NOMO-1 treated with DMSO at 0.1 percent for 48 hours (cell line): ENCODE data around the gene SP4.

Experiments used
- DNase-seq: peaks from one replicate; lab custom pipeline; 2025; ENCODE audit not compliant: unreplicated experiment; lab: John Stamatoyannopoulos, UW

SP4 gene

DNA sequence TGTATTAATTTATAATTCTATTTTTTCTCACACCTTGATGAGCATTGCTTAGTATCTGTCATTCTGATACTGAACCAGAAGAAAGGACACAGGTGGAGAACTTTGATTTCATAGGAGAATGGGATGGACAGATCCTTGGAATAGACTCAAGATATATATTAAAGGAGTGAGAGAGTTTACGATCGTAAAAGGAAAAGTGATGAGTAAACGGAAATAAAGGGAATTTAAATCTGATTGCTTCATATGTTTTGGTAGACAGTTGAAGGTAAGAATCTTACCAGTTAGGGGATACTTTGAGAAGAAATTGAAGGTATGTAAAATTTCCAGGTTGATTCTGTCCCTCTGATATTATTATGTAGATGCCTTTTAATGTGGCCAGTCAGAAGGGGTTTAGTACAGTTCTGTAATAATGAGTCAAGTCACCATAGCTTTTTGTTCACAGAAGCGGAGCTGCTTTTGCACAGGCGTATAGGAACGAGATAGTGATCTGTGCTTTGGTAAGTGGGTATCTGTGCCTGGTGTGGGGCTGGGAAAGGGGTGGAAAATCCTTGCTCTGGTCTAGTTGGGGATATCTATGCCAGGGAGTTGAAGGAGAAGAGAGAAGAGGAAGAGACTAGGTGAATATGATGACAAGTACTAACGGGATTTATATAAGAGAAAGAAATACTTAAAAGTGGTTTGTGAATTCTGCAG is 15.4 kb downstream of the SP4 start:
- DNase-seq, result no peak

DNA sequence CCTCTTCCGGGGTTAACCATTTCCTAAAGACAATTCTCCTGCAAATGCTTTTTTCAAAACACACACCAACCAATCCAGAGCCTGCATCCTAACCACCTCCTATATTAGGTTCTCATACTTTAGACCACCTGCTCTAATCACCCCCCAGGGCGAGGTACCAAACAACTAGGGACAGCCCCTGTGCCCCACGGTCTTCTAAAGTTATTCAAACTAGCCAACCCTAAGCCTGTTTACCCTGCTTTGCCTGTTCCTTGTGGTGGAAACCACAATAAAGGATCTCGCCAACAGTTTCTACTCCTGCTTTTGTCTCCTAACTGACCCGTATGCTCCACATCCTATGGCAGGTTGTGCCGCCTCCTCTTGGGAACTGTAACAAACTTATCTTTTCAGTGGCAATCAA is 21.1 kb downstream of the SP4 start:
- no peak for DNase-seq

DNA sequence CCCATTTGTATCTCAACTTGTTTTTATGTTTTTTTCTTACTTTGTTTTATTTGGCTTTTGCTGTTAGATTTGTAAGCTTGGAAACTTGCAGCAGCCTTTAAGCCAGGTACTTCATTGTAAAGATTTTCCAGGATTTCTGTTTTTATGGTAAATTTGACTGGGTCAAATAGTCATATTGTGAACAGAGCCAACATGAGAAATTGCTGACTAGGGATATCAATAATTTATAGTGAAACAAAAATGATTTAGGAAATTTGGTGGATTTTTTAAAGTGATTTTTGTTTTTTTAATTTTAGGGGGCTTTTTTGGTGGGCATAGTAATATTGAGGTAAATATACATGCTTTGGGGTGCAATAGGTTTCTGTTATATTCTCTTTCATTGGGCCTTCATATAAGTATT is 22.2 kb downstream of the SP4 start:
- DNase-seq, result no peak

DNA sequence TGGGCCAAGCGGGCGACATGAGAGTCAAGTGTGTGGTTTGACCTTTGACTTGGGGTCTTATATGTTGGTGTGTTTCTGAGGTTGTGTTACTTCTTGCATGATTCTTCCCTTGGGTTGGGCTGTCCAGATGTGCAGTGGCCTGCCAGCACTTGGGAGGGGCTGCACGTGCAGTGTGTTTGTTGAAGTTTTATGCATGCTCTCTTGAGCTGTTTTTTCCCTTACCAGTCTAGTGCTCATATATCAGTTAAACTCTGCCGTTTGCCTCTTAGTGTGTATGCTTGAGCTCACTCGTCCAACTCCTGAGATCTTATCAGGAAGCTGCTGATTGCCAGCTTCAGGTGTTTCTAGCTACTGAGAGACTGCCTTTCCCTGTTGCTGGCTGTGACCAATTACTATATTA is 23.1 kb downstream of the SP4 start:
- DNase-seq, result no peak

DNA sequence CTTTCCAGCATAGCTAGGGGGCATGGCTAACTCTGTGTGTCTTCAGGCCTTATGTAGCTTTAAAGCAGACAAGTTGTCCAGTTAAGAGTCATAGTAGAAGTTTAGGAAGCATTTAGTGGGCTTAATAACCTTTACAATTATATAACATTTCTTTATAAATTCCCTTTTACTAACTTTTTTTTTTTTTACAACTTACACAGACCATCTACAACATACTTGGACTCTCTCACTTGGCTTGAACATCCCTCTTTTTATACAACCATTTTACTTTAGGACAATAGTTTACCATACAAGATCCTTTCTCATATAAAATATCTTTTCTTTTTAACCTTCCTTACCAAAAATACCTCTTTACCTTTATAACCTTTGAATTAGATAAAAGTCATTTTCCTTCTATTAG is 26.3 kb downstream of the SP4 start:
- DNase-seq, result no peak

DNA sequence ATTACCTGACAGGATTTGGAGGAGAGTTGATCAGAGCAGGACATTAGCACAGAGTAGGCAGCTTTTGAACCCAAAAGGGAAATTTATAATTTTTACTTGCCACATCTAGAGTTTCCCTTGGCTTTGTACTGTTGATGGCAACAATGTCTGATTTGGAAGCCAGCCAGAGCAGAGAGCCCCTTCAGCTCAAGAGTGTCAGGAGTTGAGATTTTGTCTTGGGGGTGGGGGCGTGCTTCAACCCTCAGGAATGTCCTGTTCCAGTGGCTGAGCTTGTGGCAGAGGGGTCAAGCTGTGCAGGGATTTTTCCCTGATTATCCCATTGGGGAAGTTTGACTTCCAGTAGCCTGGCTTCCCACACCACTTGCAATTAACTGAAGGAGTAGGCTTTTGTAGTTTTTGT is 27.0 kb downstream of the SP4 start:
- DNase-seq, result no peak

DNA sequence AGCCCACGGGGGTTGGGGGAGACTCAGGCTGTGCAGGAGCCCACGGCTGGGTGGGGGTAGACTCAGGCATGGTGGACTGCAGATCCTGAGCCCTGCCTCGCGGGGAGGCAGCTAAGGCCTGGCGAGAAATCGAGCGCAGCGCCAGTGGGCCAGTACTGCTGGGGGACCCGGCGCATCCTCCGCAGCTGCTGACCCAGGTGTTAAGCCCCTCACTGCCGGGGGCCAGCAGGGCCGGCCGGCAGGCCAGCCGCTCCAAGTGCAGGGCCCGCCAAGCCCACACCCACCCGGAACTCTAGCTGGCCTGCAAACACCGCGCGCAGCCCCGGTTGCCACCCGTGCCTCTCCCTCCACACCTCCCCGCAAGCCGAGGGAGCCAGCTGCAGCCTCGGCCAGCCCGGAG is 33.4 kb downstream of the SP4 start:
- no peak for DNase-seq

DNA sequence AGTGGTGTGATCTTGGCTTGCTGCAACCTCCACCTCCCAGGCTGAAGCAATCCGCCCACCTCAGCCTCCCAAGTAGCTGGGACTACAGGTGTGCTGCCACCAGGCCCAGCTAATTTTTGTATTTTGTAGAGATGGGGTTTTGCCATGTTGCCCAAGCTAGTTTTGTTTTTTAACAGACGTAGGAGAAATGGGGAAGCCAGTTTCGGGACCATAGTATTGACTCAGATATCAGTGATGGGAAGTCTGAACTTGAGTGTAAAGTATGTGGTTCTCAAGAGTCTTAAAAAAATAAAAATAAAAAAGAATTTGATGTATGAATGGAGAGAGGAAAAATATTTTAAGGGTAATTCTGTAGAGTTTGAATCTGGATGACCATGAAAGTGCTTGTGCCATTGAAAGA is 34.2 kb downstream of the SP4 start:
- peak; percentile 4 for DNase-seq

DNA sequence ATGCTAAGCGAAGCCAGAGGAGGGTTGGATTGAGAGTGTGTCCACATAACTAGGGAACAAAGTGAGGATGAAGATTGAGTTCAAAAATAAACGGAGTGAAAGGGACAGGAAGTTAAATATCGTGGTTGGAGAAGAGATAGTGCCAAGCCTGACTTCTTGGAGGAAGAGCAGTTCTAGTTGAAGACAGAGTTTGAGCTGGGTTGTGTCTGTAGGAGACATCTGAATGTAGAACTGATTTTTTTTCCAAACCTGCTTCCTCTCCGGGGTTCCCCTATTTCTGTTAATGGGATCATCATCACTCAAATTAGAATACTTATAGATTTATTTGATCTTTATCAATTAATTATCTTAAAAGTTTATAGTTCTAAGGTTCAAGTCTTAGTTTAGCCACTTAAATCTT is 35.6 kb downstream of the SP4 start:
- DNase-seq, result no peak

DNA sequence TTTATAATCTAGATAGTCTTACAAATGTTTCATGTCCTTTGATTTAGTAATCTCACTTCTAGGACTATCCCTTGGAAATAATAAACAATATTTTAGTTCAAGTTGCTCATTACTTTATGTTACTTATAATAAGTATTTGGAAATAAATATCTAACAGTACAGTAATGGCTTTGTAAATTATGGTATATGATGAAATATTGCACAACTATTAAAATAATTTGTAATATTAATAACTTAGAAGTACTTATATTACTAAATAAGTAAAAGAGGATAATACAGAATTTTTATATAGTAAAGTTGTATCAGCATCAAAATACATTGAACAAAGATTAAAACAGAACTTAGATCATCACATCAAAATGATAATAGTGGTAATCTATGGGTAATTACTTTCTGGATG is 41.1 kb downstream of the SP4 start:
- no peak for DNase-seq

DNA sequence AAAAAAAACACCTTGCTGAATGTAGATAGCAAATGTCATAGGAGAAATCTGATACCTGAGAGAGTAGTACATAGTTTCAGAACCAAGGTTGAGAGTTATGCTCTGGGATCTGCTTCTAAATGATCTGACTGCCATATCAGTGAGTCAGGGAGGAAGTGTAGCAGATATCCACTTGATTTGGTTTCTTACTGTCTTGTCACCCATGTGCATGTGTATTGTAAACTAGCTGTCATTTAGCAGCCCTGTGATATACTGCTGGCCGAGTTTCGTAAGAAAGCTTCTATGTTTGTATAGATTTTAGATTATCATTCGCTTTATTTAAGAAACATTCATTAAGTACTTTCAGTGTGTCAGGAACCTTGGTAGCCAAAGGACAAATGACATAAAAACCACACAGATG is 42.0 kb downstream of the SP4 start:
- DNase-seq, result no peak

DNA sequence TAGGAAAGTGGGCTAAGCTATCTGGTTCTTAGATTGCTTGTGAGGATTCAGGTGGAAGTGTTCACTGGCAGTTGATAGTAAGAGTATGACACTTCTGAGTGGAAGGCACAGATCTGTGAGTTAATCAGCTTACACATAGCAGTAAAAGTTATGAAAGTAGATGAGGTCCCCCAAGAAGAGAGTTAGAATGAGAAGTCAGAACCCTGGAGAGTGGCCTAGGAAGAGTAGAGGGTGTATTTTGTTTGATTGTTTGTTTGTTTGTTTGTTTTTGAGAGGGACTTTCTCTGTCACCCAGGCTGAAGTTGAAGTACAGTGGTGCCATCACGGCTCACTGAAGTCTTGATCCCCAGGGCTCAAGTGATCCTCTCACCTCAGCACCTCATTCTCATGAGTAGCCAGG is 44.1 kb downstream of the SP4 start:
- no peak for DNase-seq

DNA sequence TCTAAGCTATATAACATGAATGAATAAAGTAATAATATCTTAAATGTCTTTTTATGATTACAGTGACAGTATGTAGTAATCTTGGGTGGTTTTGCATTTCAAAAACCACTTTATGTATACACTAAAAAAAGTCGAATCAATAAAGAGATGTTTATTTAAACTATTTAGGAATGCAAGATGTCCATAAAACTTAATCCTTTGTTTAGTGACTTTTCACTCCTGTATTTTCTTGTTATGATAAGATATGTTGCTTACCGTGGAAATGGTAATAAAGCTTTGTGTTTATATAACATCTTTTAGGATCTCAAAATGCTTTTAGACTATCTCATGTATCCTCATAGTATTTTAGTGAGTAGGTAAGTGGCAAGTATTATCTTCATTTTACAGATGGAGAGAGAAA is 48.5 kb downstream of the SP4 start:
- DNase-seq, result no peak

DNA sequence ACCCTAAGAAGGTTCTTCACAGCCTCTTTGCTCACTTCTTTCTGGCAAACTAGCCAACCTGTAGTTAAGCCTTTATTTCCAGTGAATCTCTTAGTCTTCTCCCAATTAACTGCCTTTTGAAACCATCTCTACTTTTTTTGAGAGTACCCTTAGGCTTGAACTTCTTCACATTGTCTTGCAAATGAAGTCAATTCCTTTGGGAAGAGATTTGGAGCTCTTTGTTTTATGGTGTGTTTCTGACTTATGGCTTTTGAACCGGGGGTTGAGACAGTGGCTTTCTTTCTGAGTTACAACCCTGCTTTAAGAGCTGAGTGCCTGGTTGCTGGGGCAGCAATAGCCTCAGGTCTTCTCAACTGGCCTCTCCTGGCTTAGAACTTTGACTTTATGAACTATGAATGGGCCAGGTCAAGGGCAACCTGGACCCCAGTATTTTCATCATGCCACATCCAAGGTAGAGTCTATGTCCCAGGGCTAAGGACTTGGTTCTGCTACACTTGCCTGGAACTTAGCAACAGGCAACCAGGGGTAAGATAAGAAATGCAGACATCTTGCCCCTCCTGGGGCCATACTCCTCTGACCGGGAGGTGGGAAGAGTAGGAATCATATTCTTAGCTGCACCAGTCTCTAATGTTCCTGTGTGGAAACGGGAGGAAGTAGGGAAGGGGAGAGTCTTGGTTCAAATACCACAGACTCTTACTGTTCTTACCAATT is 53.0 kb downstream of the SP4 start:
- no peak for DNase-seq

DNA sequence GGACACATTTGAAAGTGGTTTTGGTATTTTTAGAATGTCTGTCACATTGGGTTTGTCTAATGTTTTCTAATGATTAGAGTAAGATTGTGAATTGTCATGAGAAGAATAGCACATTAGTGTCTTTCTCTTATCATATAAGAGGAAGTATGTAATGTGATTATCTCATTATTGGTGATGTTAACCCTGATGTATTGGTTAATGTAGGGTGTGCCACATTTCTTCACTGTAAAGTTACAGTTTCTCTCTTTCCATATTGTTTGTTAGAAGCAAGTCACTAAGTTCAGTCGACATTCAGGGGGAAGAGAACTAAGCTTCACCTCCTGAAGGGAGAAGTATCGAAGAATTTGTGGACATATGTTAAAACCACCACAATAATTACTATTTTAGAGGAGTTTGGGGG is 58.6 kb downstream of the SP4 start:
- no peak for DNase-seq

DNA sequence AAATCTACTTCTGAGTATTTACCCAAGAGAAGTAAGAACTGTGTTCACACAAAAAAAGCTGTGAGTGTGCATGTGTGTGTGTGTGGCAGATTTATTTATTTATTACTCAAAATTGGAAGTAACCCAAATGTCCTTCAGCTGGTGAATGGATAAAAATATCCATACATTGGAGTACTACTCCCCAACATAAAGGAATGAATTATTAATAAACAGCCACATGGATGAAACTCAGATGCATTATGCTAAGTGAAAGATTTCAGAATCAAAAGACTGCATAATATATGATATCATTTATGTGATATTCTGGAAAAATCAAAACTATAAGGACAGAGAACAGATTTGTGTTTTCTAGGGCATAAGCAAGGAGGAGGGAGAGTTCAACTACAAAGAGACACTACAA is 67.8 kb downstream of the SP4 start:
- DNase-seq, result no peak

DNA sequence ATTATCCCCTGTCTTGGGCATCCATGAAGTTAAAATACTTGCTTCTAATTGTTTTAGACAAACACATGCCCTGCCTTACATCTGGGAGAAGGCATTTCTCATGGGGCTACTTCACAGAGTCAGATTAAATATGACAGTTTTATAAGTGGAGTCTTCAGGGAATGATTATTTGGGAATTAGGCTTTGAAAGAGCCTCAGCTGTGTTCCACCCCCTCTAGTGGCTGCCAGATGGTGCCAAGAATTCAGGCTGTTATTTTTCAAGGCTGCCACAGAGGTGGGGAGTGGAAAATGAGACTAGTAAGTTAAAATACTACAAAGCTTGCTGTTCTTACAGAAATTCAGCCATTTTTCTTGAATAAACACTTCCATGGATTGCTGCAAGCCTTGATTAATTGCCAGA is 69.2 kb downstream of the SP4 start:
- no peak for DNase-seq

DNA sequence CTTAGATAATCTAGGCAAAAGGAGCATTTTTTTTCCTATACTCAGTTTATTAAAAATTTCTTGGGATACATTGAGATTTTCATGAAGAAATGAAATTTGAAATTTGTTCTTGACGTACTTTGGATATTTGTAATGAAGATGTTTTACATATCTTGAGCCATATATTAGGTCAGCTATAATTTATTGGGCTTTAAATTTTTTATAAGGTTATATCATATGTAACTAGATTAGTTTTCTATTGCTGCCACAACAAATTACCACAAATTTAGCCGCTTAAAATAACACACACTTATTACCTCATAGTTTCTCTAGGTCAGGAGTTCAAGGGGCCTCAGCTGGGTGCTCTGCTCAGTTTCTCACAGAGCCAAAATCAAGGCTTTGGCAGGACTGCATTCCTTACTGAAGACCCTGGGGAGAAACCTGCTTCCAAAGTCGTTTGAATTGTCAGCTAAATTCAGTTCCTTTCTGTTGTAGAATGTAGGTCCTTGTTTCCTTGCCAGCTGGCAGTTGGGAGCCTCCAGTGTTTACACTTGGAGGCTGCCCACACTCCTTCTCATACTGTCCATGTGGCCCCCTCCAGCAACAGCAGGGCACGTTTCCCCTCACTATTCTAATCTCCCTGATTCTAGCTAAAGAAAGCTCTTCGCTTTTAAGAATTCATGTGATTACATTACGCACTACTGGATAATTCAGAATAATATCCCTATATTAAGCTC is 72.4 kb downstream of the SP4 start:
- DNase-seq, result no peak

DNA sequence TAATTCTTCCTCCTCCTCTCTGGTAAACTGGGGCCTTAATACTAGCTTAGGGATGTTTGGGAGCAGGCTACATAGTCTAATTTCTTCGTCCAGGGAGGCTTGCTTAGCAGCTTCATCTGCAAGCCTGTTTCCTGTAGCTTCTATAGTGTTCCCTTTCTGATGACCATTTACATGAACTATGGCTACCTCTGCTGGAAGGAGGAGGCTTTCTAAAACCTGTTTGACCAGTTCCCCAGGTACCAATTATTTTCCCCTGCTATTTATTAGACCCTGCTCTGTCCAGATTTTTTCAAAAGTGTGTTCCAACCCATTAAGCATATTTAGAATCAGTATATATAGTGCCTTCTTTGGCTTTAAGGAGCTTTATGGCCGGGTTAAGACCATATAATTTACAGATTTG is 76.1 kb downstream of the SP4 start:
- DNase-seq, result no peak

DNA sequence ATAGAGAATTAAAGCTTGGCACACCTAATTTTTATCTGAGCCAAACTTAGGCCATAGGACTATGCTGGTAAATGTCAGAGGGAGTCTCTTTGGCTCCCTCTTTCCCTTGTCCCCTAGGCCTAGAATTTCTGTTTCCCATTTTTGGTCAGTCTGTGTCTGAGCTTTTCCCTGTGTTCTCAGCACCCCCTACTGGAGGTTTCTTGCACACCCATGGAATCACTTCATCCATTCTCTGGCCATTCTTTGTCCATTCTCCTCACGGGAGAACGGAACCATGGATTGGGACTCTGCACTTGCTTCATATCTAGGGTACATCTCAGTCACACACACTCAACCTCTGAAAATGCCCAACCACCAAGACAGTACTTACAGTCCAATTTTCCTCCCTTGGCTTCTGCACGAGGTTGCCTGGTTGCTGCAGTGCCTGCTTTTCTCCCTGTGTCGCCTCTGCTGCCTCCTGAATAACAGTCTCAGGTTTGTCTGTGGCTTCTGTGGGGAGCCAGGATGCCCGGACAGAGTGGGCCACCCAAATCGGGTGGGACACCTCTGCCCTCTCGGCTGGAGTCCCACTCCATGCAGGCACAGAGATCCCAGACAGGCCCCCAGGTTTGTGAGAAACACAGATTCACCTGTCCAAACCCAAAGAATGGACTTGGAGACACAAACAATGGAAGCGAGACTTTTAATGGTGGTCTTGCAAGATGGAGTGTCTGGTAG is 79.9 kb downstream of the SP4 start:
- peak; percentile 27 for DNase-seq

DNA sequence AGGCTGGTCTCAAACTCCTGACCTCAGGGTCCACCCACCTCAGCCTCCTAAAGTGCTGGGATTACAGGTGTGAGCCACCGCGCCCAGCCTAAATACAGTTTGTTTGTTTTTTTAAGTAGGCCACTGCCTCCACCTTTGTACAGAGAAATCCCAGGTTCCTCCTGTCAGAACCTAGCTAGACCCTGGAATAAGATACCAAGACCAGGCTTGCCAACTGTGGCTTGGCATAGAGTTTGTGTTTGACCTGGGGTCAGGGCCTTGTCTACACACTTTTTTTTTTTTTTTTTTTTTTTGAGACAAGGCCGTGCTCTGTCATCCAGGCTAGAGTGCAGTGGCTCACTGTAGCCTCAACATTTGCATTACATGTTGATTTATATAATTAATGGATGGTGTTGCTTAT is 80.7 kb downstream of the SP4 start:
- no peak for DNase-seq

DNA sequence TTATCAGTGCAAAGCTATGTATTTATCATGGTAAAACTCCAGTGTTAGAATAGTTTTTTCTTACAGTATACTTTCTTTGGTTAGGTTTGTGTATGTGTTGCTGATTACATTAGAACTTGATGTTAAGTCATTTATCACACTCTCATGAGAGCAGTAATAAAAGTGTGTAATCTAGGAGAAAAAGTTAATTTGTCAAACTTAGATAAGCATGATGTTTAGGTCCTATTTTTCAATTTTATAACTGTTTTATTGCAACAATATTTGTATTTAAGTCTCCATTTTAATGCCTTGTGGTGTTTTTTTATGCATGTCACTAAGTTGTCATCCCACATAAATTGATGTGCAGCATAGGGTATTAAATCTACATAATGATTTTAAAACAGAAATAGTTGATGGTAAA is 86.2 kb downstream of the SP4 start:
- DNase-seq, result no peak
